Lung microvascular endothelial cell (primary cell): Measurements from ENCODE around the gene FBXO11. TPM values are rescaled to one million over a fixed set of nuclear protein-coding genes. Genes with fewer than 3 reads are reported as not detected.
"Not testable (repeated sequence)": the region's sequence is repeated elsewhere in the genome, so short reads cannot be mapped to it uniquely, and the experiment has no call there.

Source experiments
- DNase-seq, 2 donors: peaks; one replicate each; pipeline versions ENCODE4 v3.0.0 to v3.0.0-alpha.2; 2010; ENCODE audit warnings: low read depth in 2 of 2
- total RNA-seq: library from RNA; depleted of rRNA; stranded (reverse); fragments of >200 nt; gene quantifications from 2 replicates; pipeline ENCODE4 v1.2.1, GENCODE V29; 2014

FBXO11 gene
- total RNA-seq = 58.6 and 67.9 TPM in 2 replicates

DNA sequence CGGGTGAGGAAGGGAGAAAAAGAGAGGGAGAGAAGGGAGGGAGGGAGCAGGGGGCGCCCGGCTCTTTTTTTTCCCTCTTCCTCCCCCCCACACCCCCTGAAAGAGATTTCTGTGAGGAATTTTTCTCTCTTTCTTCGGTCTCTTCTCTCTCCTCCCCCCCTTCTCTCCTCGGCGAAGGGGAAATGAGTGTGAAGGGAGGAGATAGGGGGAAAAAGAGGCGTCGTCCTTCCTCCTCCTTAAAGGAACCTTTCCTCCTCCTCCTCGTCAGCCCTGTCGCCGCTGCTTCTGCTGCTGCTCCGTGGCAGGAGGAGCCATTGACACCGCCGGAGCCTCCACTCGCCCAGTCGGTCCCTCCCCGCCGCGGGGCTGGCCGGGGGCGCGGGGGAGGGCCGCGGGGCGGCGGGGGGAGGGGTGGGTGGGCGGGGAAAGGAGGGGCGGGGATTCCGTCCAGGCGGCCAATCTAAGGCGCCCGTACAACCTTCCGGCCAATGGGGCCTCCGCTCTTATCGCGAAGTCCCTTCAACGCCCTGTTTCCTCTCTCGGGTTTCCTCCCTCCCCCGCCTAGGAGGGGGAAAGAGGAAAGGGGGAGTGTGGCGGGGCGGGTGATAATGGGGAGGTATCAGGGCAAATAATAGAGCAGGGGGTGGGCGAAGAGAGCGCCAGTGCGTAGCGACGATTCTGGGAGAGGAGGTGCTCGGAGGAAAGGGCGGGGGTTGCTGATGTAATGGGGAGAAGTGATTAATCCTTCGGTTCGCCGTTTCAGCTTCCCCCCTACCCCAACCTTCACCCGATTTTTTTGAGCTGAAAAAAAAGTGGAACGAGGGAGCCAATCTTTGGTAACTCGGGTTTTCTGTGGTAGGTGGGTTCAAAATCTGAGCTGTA, at the start of gene FBXO11:
Gene FBXO11 (minus strand): TSS at position 342 of the 882 bp plus-strand sequence. CDS start 778 bp downstream, outside the sequence.
- DNase-seq = peak; percentile 99

DNA sequence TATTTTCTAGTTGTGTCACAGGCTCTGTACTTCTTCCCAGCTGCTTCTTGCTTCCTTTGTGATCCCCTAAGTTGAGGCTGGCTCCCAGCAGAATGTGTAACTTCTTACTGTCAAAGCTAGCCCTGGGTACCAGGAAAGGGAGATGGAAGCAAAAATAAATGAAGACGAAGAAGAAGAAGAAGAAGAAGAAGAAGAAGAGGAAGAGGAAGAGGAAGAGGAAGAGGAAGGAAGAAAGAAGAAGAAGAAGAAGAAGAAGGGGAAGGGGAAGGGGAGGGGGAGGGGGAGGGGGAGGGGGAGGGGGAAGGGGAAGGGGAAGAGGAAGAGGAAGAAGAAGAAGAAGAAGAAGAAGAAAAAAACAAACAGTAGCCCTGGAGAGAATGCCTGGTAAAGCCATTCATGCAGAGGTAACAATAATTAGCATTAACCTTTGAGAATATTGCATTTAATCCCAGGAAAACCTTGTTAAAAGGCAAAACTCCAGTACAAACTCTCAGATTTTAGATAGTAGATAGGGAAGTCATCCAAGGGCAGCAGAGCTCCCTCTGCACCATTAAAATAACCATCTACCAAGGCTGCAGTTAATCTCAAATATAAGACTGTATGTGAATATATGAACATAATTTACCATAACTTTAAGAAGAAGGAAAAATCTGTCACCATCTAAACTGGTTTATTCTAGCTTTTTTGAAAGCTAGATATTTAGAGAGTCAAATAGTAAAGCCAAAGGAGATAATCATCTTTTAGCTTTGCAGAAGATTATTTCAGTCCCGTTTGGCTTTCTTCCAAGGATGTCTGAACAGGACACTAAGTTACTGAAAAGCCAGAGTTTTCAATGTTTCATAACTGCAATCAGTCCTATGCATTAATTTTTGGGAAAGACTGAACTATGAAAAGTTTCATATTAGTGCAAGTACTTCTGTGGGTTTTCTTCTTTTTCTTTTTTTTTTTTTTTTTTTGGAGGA, 44.3 kb upstream of the FBXO11 start:
- peak in 1 of 2 donors; percentile 11 for DNase-seq

DNA sequence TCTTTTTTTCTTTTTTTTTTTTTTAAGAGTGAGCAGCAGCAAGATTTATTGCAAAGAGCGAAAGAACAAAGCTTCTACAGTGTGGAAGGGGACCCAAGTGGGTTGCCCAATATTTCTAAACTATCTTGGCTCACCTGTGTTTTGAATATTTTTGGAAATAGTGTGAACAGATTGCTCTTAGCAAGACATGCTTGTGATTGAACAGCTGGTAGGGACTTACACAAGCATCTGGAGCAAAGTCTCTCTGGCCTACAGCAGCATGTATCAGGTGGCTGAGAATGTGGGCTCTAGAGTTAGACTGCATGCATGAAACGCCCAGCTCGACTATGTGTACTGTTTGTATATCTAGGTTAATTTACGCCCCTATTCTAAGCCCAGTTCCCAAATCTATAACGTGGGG, 40.3 kb upstream of the FBXO11 start:
- no peak for DNase-seq

DNA sequence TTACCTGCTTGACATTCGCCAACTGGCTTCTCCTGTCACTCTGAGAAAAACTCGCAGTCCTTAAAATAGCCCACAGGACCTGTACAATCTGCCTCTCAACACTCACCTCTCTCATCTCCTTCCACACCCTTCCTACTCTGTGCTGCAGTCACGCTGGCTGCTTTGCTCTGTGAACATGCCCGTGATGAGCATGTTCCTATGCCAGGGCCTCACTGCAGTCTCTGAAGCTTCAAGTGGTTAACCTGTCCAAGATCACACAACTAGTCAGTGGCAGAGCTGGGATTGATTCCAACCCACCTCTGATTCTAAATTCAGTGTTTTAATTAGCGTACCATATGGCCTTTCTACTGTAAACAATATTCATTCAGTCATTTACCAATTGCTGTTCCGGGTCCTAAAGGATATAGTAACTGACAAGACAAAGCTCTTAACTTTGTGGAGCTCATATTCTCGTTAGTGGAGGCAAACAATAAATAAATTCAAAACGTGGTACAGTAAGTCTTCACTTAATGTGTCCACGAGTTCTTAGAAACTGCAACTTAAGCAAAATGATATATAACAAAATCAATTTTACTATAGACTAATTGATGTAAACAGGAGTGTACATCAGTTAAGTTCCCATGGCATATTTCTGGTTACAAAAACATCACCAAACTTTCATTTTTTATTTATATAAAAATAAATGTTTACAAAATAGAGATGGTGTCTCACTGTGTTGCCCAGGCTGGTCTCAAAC, 38.9 kb upstream of the FBXO11 start:
- no peak for DNase-seq

DNA sequence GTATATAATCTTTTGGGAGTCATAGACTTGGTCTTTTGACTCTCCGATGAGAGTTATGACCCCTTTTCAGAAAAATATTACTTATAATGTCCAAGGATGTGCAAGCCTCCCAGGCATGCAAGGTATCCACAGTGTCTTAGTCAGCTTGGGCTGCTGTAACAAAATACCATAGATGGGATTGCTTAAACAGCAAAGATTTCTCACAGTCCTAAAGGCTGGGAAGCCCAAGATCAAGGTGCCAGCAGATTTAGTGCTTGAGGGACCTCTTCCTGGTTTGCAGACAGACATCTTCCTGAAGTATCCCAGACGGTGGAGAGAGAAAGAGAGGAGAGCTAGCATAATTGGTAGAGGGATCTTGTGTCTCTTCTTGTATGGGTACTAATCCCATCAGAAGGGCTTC, 35.6 kb upstream of the FBXO11 start:
- no peak for DNase-seq

DNA sequence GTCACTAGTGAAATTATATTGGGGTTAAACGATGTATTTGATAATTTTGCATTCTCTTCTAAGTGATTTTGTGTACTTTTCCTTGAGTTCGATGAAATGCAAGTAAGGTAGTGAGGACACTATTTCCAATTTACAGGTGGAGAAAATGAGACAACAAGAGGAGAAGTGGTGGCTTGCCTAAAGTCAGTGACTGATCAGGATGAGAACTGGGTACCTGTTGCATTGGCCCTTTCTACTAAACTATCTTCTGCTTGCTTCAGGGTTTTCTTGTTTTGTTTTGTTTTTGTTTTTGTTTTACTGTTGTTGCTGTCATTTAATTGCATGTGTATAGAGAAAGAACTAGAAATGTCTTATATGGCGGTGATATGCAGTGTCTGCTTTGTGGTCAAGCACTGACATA, 31.4 kb upstream of the FBXO11 start:
- no peak for DNase-seq

DNA sequence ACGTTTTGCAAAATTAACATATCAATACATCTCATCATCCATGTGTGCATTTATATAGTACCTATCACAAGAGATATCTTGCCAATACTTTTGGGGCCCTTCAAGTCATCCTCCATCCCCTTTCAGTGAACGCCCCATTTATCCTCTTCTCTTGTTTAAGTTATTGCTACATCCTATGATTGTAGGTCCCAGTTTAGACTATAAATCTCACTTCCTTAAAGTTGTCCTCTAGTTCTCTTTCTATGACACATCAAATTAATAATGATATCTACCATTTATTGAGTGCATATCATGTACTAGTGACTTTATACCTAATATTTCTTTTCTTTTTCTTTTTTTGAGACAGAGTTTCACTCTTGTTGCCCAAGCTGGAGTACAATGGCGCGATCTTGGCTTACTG, 28.8 kb upstream of the FBXO11 start:
- no peak for DNase-seq

DNA sequence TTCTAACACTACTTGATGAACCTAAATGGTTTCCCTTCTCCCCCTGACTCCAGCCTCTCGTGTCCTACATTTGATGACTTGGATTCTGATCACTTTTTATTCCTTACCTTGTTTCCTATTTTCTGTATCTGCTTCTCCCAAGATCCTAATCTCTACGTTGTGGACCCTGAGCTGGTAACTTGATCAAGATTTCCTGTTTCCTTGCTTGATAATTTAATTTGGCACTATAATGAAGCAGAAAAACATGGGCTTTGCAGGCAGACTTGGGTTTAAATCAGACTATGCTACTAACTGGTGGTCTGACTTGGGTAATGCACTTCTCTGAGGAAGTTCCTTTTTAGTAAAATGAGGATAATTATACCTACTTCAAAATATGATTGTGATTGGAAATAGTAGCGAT, 11.7 kb upstream of the FBXO11 start:
- no peak for DNase-seq

DNA sequence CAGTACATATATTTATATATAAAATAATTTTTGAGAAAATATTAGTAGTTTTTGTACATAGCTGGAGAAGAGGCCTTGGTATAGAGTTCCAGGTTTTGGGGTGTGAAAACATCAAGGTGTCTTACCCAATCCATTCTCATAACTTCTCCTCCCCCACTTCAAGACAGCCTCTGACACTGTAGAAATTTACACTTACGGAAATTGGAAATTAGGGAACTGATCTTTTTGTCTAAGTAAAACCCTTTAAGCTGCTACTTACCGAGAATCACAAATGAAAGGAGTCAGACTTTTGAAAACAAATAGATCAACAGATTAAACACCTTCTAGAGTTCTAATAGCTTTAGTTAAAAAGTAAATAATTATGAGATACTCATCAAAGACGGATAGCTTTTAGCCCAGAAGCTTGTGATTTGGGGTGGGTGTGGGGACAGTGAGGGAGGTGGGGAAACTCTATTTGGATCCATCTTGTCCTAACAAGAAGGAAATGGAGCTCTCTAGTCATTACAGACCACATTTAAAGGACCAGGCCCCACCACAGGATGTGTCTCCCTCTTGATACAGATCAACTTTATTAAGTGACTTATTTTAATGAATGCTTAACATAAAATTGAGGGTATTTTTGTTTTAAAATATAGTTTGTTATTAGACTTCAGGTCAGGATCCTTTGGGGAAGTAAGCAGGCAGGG, 11.1 kb upstream of the FBXO11 start:
- DNase-seq = no peak

DNA sequence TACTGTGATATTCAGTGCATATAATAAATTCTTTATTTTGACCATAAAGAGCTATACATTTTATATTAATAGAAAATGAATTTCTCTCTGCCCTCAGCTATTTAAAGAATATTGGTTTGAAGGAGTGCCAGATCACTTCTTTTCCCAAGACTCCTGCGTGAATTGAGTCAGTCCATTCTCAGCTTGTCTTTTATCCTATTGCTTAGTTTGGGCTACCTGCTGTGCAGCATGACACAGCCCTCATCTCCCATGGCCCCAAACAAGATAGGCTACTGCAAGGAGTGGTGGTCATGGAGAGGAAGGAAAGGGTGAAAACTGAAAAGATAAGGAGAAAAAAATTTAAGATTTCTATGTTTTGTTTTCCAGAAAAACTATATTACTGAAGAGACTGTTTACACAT, 10.1 kb upstream of the FBXO11 start:
- no peak for DNase-seq

DNA sequence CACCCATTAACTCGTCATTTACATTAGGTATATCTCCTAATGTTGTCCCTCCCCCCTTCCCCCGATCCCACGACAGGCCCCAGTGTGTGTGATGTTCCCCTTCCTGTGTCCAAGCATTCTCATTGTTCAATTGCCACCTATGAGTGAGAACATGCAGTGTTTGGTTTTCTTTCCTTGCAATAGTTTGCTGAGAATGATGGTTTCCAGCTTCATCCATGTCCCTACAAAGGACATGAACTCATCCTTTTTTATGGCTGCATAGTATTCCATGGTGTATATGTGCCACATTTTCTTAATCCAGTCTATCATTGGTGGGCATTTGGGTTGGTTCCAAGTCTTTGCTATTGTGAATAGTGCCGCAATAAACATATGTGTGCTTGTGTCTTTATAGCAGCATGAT, 4.4 kb upstream of the FBXO11 start:
- not testable (repeated sequence) for DNase-seq

DNA sequence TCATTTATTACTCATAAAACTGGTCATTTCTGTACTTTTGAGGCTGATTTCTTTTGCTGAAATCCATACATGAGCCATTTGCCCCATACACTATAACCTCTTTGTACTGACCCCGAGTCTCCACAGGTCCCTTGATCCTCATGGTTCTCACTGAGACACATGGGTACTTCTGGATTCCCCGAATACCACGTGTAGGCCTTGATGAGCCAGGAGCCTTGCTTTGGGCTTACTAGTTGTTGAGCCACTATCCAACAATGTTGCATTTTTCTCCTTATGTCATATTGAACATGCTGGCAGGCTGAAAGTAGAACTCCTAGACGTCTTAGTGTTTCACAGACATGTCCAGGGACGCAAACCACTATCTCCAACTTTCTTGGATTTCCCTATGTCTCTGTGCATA, 2.4 kb upstream of the FBXO11 start:
- DNase-seq = no peak

DNA sequence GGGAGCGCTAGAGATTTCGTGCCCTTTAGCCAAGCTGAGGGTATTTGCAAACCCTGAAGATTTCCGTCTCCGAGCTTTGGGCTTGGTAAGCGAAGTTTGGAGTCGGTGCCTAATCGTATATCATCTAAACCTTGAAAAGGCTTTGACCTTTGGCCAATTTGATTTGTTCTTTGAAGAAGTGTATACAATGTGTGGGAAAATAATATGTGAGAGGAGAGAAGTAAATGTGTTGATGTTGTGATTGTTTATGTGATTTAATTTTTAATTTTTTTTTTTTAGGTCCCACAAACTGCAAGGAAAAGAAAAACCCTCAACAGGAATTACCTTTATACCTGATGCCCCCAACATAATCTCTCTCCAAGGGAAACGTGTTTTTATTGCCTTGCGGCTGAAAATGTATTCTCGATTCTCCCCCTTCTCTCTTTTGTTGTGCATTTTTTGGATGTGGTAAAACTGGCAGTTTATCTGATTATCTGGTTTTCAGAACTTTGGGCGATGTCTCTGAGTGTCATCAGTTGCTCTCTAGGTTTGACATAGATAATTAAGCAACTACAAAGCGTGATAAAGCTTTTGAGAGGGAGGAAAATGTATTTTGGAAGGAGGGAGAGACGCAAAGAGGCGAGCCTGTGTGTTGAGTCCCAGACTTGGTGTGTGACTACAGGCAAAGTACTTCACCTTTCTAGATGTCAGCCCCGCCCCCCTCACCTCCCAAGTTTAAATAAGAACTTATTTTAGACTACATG, 912 bp upstream of the FBXO11 start:
- DNase-seq = no peak

DNA sequence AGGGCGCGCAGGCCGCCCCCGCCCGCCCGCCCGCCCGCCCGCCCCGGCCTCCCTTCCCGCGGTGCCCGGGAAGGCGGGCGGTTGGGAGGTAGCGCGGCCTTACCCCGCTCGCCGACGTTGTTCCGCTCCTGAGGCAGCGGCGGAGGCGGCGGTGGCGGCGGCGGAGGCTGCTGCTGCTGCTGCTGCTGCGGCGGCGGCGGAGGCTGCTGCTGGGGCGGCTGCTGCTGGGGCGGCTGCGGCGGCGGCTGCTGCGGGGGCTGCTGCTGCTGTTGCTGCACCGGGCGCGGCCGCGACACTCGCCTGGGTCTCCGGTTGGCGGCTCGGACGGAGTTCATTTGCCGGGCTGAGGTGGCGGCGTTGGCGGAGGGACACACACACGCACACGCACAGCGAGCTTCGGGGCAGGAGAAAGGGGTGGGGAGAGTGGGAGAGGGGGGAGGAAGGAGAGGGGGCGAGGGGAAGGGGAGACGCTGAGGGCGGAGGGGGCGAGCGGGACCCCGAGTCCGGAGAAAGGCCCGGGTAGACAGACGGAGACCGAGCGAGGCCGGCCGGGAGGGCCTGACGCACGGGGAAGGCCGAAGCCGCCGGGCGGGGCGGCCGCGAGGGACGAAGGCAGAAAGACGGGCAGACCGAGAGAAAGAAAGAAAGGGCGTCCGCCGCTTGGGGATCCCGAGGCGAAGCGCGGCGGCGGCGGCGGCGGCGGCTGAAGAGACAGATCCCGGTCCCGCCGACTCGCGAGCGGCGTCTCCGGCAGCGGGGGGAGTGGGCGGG, 727 bp downstream of the FBXO11 start:
- DNase-seq = peak; percentile 67 to 77

DNA sequence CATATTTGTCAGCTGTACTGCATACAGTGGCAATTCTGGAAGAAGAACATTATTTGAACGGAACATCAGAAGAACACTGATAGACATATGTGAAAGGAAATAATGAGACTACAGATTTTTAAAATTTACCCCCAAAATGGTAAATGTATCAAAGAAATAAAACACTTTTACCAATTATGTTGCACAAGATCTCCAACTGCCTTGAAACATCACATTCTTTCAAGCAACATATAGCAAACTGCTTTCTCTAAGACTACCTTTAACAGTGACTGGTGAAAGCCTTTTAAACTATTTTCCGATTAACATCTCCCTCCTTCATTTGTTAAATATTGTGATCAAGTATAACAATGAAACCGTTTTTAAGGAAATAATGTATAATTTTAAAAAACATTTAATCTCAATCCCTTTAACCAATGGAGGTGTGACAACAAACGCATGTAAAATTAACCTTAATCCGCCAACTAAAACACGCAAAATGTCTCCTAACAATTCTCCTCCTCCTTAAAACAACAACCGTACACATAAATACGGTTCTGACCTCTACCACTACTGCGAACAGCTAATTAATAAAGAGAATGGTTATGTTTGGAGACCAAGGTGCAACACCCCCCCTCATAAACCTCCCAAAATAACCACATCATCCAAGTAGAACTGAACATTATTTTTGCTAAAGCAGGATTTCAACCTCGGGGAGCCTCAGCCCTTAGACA, 2.4 kb downstream of the FBXO11 start:
- DNase-seq = peak in 1 of 2 donors; percentile 5

DNA sequence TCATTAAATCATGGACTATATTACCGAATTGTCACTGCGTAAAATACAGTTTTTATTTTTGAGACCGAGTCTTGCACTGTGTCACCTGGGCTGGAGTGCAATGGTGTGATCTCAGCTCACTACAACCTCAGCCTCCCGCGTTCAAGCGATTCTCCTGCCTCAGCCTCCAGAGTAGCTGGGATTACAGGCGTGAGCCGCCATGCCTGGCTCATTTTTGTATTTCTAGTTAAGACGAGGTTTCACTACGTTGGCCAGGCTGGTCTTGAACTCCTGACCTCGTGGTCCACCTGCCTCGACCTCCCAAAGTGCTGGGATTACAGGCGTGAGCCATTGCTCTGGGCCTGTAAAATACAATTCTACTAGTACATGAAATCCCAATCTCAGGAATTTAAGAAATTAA, 4.4 kb downstream of the FBXO11 start:
- DNase-seq = not testable (repeated sequence)

DNA sequence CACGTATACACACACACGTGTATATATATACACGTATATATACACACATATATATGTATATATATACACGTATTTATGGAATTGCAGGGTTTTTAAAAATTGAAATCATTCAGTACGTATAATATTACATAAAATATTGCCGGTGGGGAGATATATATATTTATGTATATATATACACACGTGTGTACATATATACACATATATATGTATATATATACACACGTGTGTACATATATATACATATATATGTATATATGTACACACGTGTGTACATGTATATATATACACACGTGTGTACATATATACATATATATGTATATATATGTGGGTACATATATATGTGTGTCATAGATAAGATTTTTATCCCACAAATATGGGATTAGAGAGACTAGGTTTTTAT, 5.4 kb downstream of the FBXO11 start:
- DNase-seq = no peak

DNA sequence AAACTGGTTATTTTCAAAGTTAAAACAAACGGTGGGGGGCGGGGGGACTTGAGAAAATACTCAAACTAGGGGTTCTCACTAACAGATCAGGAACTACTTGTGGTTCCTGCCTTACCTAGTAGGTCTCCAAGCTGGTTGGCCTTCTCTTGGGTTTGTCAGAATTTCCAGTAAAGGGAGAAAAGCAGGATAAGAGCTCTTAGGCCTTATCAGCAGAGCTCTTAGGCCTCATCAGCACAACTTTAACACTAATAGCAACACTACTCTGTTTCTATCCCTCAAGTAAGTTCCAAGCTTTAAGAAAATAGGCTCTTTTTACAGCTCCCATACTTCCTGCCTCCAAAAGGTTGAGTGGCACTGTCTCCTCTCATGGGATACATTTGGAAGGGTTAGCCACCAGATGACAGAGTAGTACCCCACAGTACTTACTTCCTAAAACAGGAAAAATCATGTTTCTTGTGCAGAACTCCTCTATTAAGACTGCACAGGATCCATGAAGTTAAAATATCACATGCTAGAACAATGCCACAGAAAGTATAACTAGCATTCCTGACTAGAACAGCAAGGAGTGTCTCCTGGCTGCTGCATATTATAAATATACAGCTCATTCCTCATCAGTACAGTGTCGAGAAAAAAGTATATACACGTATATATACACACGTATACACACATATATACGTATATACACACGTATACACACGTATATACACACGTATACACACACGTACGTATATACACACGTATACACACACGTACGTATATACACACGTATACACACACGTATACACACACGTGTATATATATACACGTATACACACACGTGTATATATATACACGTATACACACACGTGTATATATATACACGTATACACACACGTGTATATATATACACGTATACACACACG, 6.1 kb downstream of the FBXO11 start:
- DNase-seq = no peak
